Amniotic epithelial cell (primary cell): Measurements from ENCODE around the gene OR5D18.
"Not testable (repeated sequence)": the region's sequence is repeated elsewhere in the genome, so short reads cannot be mapped to it uniquely, and the experiment has no call there.

Experiments used
- DNase-seq: peaks from one replicate; pipeline ENCODE4 v3.0.0-alpha.2; 2010; ENCODE audit warnings: low read depth

The OR5D18 gene

DNA sequence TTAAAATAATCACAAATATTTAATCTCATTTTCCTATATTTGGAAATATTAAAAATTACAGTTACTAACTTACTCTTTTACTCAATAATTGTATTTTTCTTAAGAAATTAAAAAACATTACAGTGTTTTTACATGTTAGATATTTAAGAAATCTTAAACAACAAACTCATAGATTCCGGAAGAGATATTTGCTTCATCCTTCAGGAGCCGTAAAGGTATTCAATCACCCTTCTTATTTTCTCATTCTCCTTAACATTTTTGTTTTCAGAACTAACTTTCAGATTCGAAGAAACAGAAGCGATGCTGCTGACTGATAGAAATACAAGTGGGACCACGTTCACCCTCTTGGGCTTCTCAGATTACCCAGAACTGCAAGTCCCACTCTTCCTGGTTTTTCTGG, at the start of gene OR5D18:
Gene OR5D18 (plus strand): TSS at position 301 of the 400 bp plus-strand sequence. CDS start 0 bp downstream, at position 301.
- DNase-seq, result no peak

DNA sequence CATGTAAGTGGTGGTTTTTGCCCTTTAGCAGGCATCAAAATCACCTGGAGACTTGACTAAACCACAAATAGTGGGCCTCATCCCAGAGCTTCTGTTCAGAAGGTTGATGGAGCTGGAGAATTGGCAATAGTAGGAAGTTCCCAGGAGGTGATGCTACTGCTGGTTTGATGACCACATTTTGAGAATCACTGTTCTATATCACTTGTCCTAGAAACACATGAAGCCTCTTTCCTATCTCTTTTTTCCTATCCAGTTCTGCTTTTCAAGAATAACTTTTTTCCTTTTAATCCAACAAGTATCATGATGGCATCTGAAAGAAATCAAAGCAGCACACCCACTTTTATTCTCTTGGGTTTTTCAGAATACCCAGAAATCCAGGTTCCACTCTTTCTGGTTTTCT, 46.3 kb upstream of the OR5D18 start, which contains the start of gene OR5D13:
Gene OR5D13 (plus strand): TSS at position 301 of the 400 bp plus-strand sequence. CDS start 0 bp downstream, at position 301.
- no peak for DNase-seq

DNA sequence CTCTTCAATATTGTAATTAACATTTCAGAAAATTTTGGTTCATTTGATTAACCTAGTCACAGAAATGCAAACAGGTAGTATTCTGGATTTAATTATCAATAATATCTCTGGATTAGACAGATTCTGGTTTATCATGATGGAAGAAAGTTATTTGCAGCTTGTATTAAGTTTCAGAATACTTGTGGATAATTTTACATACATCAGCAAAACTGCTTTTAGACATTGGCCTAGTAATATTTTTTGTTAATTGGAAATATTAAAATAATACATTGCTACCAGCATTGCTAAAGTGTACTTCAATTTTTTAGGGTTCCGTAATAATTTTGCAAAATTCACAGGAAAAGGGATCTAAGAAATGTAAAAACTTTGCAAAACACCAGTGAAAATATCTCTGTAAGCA, 27.8 kb upstream of the OR5D18 start:
- DNase-seq, result no peak

DNA sequence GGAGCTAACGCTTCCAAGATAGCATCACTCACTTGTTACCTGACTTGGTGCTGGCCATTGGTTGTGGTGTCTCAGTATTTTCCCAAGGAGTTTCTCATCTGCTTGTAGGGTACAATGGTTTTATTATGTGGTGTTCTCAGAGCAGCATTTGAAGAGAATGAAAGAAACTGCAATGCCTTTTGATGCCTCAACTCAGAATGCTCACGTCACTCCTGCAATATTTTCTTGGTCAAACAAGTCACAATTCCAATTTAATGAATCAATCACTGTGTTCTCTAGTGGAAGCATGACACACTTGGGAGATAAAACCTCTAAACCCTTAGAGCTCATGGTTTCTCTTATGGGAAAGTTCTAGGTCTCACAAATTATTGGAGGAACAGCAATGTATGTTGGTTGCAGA, 26.1 kb upstream of the OR5D18 start:
- no peak for DNase-seq

DNA sequence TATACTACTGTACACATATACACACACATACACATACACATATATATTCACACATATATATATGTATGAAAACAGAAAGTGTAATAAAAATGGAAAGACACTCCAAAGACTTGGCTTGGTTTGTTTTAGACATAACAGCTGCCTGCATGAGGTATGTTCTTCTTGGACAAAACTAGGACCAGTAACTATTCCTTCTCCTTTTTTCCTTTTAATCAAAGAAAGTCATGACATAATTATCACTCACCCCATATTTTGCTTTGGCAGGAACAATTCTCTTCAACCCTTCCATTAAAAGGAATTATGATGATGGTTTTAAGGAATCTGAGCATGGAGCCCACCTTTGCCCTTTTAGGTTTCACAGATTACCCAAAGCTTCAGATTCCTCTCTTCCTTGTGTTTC, 24.2 kb upstream of the OR5D18 start, which contains the start of gene OR5D14:
Gene OR5D14 (plus strand): TSS at position 301 of the 400 bp plus-strand sequence. CDS start 0 bp downstream, at position 301.
- DNase-seq, result no peak

DNA sequence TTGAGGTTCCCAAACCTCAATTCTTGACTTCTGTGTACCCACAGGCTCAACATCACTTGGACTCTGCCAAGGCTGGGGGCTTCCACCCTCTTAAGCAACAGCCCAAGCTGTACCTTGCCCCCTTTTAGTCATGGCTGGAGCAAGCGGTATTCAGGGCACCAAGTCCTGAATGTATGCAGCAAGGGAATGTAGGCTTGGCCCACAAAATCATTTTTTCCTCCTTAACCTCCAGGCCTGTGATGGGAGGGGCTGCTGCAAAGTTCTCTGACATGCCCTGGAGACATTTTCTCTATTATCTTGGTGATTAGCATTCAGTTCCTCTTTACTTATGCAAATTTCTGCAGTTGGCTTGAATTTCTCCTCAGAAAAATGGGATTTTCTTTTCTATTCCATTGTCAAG, 13.2 kb upstream of the OR5D18 start:
- no peak for DNase-seq

DNA sequence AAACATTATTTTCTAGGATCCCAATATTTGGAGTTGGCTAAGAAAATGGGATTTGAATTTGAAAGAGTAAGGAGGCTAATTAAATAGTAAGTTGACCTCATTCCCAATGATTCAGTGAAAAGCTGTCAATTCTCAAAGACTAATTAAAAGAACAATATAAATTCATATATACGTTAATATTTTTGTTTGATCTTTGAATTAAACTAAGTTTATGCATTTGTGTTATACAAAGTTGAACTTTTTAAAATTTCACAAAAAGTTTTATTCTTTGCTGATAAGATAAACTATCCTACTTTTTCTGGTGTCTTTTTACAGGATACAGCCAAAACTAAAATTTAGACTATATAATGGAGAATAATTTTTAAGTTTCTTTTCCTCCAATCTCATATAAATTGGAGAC, 8.4 kb upstream of the OR5D18 start, which contains the start of gene OR5L1:
Gene OR5L1 (plus strand): TSS at position 301 of the 400 bp plus-strand sequence. CDS start 100 bp downstream, outside the sequence.
- DNase-seq, result no peak

DNA sequence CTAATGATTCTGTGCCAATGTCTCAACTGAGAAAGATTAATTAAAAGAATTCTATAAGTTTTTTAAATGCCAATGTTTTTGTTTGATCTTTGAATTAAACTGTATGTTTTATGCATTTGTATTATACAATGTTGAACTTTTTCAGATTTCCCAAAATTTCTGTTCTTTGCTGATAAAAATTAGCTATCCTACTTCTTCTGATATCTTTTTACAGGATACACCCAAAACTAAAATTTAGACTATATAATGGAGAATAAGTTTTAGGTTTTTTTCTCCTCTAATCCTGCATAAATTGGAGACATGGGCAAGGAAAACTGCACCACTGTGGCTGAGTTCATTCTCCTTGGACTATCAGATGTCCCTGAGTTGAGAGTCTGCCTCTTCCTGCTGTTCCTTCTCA, 7.5 kb downstream of the OR5D18 start, which contains the start of gene OR5L2:
Gene OR5L2 (plus strand): TSS at position 301 of the 400 bp plus-strand sequence. CDS start 0 bp downstream, at position 301.
- no peak for DNase-seq

DNA sequence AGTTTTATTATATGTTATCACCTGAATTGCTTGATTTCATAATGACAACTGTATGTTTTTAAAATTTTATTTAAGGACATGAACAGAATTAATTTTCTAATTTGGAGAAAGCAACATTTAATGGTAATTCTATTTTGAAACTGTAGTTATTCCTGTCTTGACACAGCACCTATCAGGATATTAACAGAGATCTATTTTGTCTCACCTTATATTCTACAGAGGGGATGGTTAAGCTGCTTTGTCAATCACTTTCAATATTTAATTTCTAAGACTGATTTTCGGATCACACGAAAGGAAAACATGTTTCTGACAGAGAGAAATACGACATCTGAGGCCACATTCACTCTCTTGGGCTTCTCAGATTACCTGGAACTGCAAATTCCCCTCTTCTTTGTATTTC, 19.0 kb downstream of the OR5D18 start, which contains the start of gene OR5D16:
Gene OR5D16 (plus strand): TSS at position 301 of the 400 bp plus-strand sequence. CDS start 0 bp downstream, at position 301.
- DNase-seq, result no peak

DNA sequence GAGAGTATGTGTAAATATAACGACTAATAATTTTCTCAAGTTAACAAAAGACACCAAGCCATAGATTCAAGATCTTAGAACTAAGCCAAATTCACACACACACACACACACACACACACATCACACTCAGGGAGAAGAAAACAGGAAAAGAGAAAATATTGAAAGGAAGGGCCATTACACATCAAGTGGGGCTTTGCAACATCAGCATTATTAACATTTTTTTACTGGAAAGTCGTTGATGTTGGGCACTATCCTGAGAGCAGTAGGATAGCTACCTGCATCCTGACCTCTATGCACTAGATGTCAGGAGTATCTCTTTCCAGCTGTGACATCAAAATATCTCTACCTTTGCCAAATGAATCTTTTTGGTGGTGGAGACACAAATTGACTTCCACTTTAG, 28.0 kb downstream of the OR5D18 start:
- no peak for DNase-seq

DNA sequence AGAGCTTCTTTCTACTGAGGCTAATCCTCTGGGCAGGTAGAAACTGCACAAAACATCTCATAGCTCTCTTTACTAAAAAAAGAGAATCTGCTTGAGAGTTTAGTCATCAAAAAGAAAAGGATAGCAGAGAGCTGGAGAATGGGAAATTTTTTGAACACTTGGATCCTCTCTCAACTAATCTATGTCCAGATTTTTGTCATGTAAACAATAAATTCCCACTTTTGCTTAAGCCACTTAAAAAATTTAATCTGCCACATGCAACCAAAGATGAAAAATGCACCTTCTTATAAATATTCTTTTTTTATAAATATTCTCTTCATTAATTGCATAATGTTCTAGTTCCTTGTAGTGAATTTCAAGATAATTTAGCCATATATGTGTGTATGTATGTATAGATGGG, 29.6 kb downstream of the OR5D18 start:
- no peak for DNase-seq

DNA sequence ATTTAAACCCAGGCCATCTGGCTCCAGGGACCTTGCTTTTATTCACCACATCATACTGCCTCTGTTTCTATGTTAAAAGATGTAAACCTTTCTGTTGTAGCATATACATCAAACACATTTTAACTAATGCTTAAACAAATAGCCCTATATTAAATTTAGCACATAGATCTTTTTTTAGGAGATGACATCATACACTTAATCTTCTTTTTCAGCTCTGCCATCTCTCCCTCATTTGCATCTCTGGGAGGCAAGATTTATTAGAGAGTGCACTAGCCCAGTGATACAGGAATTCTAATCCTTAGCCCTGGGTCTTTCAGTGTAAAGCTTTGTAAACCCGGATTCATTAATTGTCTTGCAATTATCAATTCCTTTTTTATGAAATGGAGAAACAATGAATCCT, 32.7 kb downstream of the OR5D18 start:
- no peak for DNase-seq

DNA sequence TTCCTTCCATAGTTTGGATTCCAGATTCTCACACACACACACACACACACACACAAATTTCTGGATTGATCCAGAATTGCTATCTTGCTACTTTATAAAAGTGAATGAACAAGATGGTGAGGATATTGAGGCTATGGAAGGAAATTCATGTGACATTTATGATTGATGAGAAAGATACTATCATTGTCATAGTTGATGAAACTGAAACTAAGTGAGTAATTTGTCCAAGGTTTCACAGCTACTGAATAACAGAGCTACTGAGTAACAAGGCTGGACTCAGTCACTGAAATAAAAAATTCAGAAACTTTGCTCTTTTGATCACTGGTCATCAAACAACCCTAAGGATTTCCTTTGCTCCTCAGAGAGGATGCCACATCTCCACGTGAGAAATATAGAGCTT, 35.3 kb downstream of the OR5D18 start:
- DNase-seq, result no peak

DNA sequence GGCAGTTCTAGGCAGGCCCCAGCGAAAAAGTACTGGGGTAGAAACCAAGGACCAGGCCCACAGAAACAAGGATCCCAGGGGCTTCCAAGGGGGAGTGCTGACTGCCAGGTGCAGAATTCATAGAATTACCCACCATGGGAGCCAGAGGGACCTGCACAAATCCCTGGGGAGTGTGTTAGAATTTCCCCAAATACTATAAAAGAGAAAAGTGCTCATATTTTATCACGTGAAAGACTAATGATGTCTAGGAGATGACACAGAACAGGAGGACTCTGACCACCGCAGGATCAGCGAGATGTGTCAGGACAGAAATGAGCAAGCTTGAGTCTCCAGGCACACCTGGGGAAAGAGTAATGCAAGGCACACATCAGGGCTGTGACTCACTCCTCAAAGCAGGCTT, 47.9 kb downstream of the OR5D18 start:
- DNase-seq, result not testable (repeated sequence)
